ENCODE results near the gene SEC24C. TPM values are rescaled to one million over a fixed set of nuclear protein-coding genes. Genes with fewer than 3 reads are reported as not detected.
A peak's percentile ranks its signal among the peaks of the same experiment; 100 is the strongest.

SEC24C gene
- total RNA-seq, 1 donor from 2014 or later: 96.5 TPM

- Mint-ChIP-seq H3K36me3 (ENCODE audit: insufficient read depth) (peaks cover 19% of the 10 kb centered on the region), H3K9me3 (ENCODE audit: low read depth) (no peaks in the 10 kb centered on the region), H3K4me1 (ENCODE audit: low read depth) (peaks cover 20% of the 10 kb centered on the region), H3K4me3 (ENCODE audit: low read depth) (peak overlapping the region; percentile 28), H3K27me3 (no peaks in the 10 kb centered on the region), H3K27ac (no peak overlapping the region)
- DNase-seq (ENCODE audit: low spot score, unreplicated experiment): no peak
- no peak for TF ChIP-seq CTCF (IDR thresholded peaks at IDR 0.05; ENCODE audit: unreplicated experiment)
Measured at GRCh38 chr10:73774637-73775036, 30.5 kb downstream of the SEC24C start.

- H3K9me3 Mint-ChIP-seq (ENCODE audit: low read depth): no peaks in the 10 kb centered on the region
- peaks cover 33% of the 10 kb centered on the region for H3K4me1 Mint-ChIP-seq (ENCODE audit: low read depth)
- peaks cover 12% of the 10 kb centered on the region for H3K36me3 Mint-ChIP-seq (ENCODE audit: insufficient read depth)
- H3K27ac Mint-ChIP-seq: no peak overlapping the region
- no peak for DNase-seq (ENCODE audit: low spot score, unreplicated experiment)
- H3K4me3 Mint-ChIP-seq (ENCODE audit: low read depth): no peak overlapping the region
- TF ChIP-seq CTCF (IDR thresholded peaks at IDR 0.05; ENCODE audit: unreplicated experiment): no peak
- H3K27me3 Mint-ChIP-seq: no peaks in the 10 kb centered on the region
Measured at GRCh38 chr10:73779018-73779417, 34.8 kb downstream of the SEC24C start.

- Mint-ChIP-seq H3K27me3 (no peaks in the 10 kb centered on the region), H3K36me3 (ENCODE audit: insufficient read depth) (peaks cover 10% of the 10 kb centered on the region), H3K27ac (no peak overlapping the region)
Measured at GRCh38 chr10:73779539-73780197, 35.5 kb downstream of the SEC24C start.

GRCh38 chr10:73780301-73780700, 36.1 kb downstream of the SEC24C start:
- Mint-ChIP-seq H3K4me1 (ENCODE audit: low read depth) (peaks cover 28% of the 10 kb centered on the region), H3K27ac (peak overlapping the region; percentile 87)

More at GRCh38 chr10:73779539-73780197, 35.5 kb downstream of the SEC24C start:
- TF ChIP-seq CTCF (IDR thresholded peaks at IDR 0.05; ENCODE audit: unreplicated experiment): no peak
- H3K4me1 Mint-ChIP-seq (ENCODE audit: low read depth): peaks cover 27% of the 10 kb centered on the region
- no peaks in the 10 kb centered on the region for H3K9me3 Mint-ChIP-seq (ENCODE audit: low read depth)
- H3K4me3 Mint-ChIP-seq (ENCODE audit: low read depth): peak overlapping the region; percentile 51
- no peak for DNase-seq (ENCODE audit: low spot score, unreplicated experiment)

GRCh38 chr10:73780966-73781365, 36.8 kb downstream of the SEC24C start:
- H3K27ac Mint-ChIP-seq: peak overlapping the region; percentile 97
- H3K4me1 Mint-ChIP-seq (ENCODE audit: low read depth): peaks cover 28% of the 10 kb centered on the region
- H3K4me3 Mint-ChIP-seq (ENCODE audit: low read depth): peak overlapping the region; percentile 98
- TF ChIP-seq CTCF (IDR thresholded peaks at IDR 0.05; ENCODE audit: unreplicated experiment): no peak
- H3K9me3 Mint-ChIP-seq (ENCODE audit: low read depth): no peaks in the 10 kb centered on the region
- H3K27me3 Mint-ChIP-seq: no peaks in the 10 kb centered on the region
- H3K36me3 Mint-ChIP-seq (ENCODE audit: insufficient read depth): peaks cover 4% of the 10 kb centered on the region
- no peak for DNase-seq (ENCODE audit: low spot score, unreplicated experiment)

More at GRCh38 chr10:73780301-73780700, 36.1 kb downstream of the SEC24C start:
- H3K27me3 Mint-ChIP-seq: no peaks in the 10 kb centered on the region
- DNase-seq (ENCODE audit: low spot score, unreplicated experiment): no peak
- H3K36me3 Mint-ChIP-seq (ENCODE audit: insufficient read depth): peaks cover 7% of the 10 kb centered on the region
- no peak for TF ChIP-seq CTCF (IDR thresholded peaks at IDR 0.05; ENCODE audit: unreplicated experiment)
- no peaks in the 10 kb centered on the region for H3K9me3 Mint-ChIP-seq (ENCODE audit: low read depth)
- H3K4me3 Mint-ChIP-seq (ENCODE audit: low read depth): peak overlapping the region; percentile 98
